ENCODE results near the gene EEF1AKMT2.
"Not testable (repeated sequence)": the region's sequence is repeated elsewhere in the genome, so short reads cannot be mapped to it uniquely, and the experiment has no call there.

The EEF1AKMT2 gene

GRCh38 chr10:124820121-124820520 is 28.4 kb upstream of the EEF1AKMT2 start:
- intact Hi-C loops (cut with DNase I; ENCODE audit: low total_unique reads), result loop anchor here (10.0 kb wide), 1 partner anchor 285 kb away; no protein-coding TSS in a partner anchor
- no peaks in the 10 kb centered on the region for H3K4me1 ChIP-seq
- no peak overlapping the region for H3K4me3 ChIP-seq
- TF ChIP-seq CTCF (IDR thresholded peaks at IDR 0.05), result no peak
- no peaks in the 10 kb centered on the region for H3K9me3 ChIP-seq
- no peak for DNase-seq
- H3K27ac ChIP-seq, result no peak overlapping the region
- no peaks in the 10 kb centered on the region for H3K27me3 ChIP-seq
- peaks cover 9 to 60% (median 33%) of the 10 kb centered on the region in 3 donors for H3K36me3 ChIP-seq

GRCh38 chr10:124802313-124802675 is 10.6 kb upstream of the EEF1AKMT2 start:
- no peaks in the 10 kb centered on the region for H3K9me3 ChIP-seq
- DNase-seq, result no peak
- no peaks in the 10 kb centered on the region for H3K27me3 ChIP-seq
- intact Hi-C loops (cut with DNase I; ENCODE audit: low total_unique reads), result no loop called here
- peaks cover 0 to 17% (median 12%) of the 10 kb centered on the region in 4 donors for H3K4me1 ChIP-seq
- peak overlapping the region; percentile 74 to 96 for H3K4me3 ChIP-seq
- H3K27ac ChIP-seq, result peak overlapping the region; percentile 74 to 86
- H3K36me3 ChIP-seq, result peaks cover 0 to 1% (median 0%) of the 10 kb centered on the region in 3 donors
- TF ChIP-seq CTCF (IDR thresholded peaks at IDR 0.05), result no peak

- Histone ChIP-seq H3K9me3 (no peaks in the 10 kb centered on the region), H3K4me3 (no peak overlapping the region), H3K4me1 (peaks cover 0 to 17% (median 12%) of the 10 kb centered on the region in 4 donors), H3K27ac (no peak overlapping the region), H3K36me3 (no peaks in the 10 kb centered on the region), H3K27me3 (no peaks in the 10 kb centered on the region)
- TF ChIP-seq CTCF (IDR thresholded peaks at IDR 0.05), result no peak
- no peak for DNase-seq
- intact Hi-C loops (cut with DNase I; ENCODE audit: low total_unique reads), result no loop called here
Observed at GRCh38 chr10:124799211-124799610, 7.5 kb upstream of the EEF1AKMT2 start.

GRCh38 chr10:124798781-124799180 is 7.1 kb upstream of the EEF1AKMT2 start:
- no peak for DNase-seq
- no peak for TF ChIP-seq CTCF (IDR thresholded peaks at IDR 0.05)
- Histone ChIP-seq H3K27ac (no peak overlapping the region), H3K4me1 (peaks cover 0 to 17% (median 12%) of the 10 kb centered on the region in 4 donors), H3K36me3 (no peaks in the 10 kb centered on the region), H3K4me3 (no peak overlapping the region), H3K9me3 (no peaks in the 10 kb centered on the region), H3K27me3 (no peaks in the 10 kb centered on the region)
- intact Hi-C loops (cut with DNase I; ENCODE audit: low total_unique reads), result no loop called here

GRCh38 chr10:124798364-124798763 is 6.7 kb upstream of the EEF1AKMT2 start:
- TF ChIP-seq CTCF (IDR thresholded peaks at IDR 0.05), result no peak
- no peaks in the 10 kb centered on the region for H3K27me3 ChIP-seq
- H3K4me3 ChIP-seq, result no peak overlapping the region
- intact Hi-C loops (cut with DNase I; ENCODE audit: low total_unique reads), result no loop called here
- H3K9me3 ChIP-seq, result no peaks in the 10 kb centered on the region
- no peak for DNase-seq
- no peaks in the 10 kb centered on the region for H3K36me3 ChIP-seq
- H3K27ac ChIP-seq, result no peak overlapping the region
- peaks cover 0 to 13% (median 10%) of the 10 kb centered on the region in 4 donors for H3K4me1 ChIP-seq

GRCh38 chr10:124792998-124793352 is 1.3 kb upstream of the EEF1AKMT2 start:
- peak overlapping the region in 1 of 2 donors; percentile 94 for H3K27ac ChIP-seq
- no peak for DNase-seq
- intact Hi-C loops (cut with DNase I; ENCODE audit: low total_unique reads), result no loop called here
- H3K27me3 ChIP-seq, result no peaks in the 10 kb centered on the region
- peaks cover 0 to 10% (median 8%) of the 10 kb centered on the region in 4 donors for H3K4me1 ChIP-seq
- H3K36me3 ChIP-seq, result peaks cover 0 to 5% (median 0%) of the 10 kb centered on the region in 3 donors
- no peaks in the 10 kb centered on the region for H3K9me3 ChIP-seq
- no peak for TF ChIP-seq CTCF (IDR thresholded peaks at IDR 0.05)
- H3K4me3 ChIP-seq, result peak overlapping the region; percentile 71 to 90

- peaks cover 0 to 39% (median 13%) of the 10 kb centered on the region in 3 donors for H3K36me3 ChIP-seq
- DNase-seq; H3K9me3 ChIP-seq; intact Hi-C loops (cut with DNase I; ENCODE audit: low total_unique reads); H3K4me1 ChIP-seq; H3K27ac ChIP-seq; H3K4me3 ChIP-seq; H3K27me3 ChIP-seq: not testable (repeated sequence)
Observed at GRCh38 chr10:124782900-124783299, 8.8 kb downstream of the EEF1AKMT2 start.

All from tibial artery (tissue), 4 donors.